GM21576 (cell line): ENCODE data around the gene CLBA1.
"Not testable (repeated sequence)": the region's sequence is repeated elsewhere in the genome, so short reads cannot be mapped to it uniquely, and the experiment has no call there.

Source experiments
- ATAC-seq: cut with Tn5 transposase; IDR thresholded peaks from one replicate; pipeline ENCODE4 v1.9.1; 2021; ENCODE audit warnings: mild to moderate bottlenecking, moderate library complexity; ENCODE audit not compliant: unreplicated experiment

Gene CLBA1

GRCh38 chr14:104947881-104948735, 37.5 kb upstream of the CLBA1 start:
- not testable (repeated sequence) for ATAC-seq

GRCh38 chr14:104948736-104949031, 36.9 kb upstream of the CLBA1 start:
- ATAC-seq = no peak

GRCh38 chr14:104949406-104949955, 36.1 kb upstream of the CLBA1 start:
- not testable (repeated sequence) for ATAC-seq

DNA sequence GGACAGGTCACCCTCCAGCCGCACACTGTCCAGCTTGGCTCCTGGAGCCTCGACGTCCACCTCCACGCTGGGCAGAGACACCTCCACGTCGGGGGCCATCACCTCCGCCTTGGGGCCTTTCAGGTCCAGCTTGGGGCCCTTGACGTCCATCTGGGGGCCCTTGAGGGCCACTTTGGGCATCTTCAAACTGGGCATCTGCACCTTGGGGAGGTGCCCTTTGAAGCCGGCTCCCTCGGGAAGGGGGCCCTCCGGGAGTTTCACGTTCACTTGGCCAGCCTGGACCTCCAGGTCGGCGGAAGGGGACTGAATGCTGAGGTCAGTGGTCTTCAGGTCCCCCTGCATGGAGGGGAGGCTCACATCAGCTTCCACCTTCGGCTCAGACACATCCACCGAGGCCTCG, 35.6 kb upstream of the CLBA1 start:
- ATAC-seq = no peak

GRCh38 chr14:104950701-104951100, 34.9 kb upstream of the CLBA1 start:
- not testable (repeated sequence) for ATAC-seq

DNA sequence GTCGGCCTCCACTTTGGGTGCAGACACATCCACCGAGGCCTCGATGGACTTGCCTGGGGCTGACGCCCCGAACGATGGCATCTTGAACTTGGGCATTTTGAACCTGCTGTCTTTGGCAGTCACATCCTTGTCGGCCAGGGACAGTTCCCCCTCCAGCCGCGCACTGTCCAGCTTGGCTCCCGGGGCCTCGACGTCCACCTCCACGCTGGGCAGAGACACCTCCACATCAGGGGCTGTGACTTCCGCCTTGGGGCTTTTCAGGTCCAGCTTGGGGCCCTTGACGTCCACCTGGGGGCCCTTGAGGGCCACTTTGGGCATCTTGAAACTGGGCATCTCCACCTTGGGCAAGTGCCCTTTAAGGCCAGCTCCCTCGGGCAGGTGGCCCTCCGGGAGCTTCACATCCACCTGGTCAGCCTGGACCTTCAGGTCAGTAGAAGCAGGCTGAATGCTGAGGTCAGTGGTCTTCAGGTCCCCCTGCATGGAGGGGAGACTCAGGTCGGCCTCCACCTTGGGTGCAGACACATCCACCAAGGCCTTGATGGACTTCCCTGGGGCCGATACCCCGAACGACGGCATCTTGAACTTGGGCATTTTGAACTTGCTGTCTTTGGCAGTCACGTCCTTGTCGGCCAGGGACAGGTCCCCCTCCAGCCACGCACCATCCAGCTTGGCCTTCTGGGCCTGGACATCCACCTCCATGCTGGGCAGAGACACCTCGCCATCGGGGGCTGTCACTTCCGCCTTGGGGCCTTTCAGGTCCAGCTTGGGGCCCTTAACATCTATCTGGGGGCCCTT, 33.5 kb upstream of the CLBA1 start:
- not testable (repeated sequence) for ATAC-seq

DNA sequence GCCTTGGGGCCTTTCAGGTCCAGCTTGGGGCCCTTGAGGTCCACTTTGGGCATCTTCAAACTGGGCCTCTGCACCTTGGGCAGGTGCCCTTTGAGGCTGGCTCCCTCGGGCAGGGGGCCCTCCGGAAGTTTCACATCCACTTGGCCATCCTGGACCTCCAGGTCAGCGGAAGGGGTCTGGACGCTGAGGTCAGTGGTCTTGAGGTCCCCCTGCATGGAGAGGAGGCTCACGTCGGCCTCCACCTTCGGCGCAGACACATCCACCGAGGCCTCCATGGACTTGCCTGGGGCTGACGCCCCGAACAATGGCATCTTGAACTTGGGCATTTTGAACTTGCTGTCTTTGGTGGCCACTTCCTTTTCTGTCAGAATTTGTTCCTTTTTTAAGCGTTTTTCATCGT, 32.5 kb upstream of the CLBA1 start:
- no peak for ATAC-seq

- ATAC-seq = no peak
Measured at GRCh38 chr14:104953896-104954656, 31.5 kb upstream of the CLBA1 start.

DNA sequence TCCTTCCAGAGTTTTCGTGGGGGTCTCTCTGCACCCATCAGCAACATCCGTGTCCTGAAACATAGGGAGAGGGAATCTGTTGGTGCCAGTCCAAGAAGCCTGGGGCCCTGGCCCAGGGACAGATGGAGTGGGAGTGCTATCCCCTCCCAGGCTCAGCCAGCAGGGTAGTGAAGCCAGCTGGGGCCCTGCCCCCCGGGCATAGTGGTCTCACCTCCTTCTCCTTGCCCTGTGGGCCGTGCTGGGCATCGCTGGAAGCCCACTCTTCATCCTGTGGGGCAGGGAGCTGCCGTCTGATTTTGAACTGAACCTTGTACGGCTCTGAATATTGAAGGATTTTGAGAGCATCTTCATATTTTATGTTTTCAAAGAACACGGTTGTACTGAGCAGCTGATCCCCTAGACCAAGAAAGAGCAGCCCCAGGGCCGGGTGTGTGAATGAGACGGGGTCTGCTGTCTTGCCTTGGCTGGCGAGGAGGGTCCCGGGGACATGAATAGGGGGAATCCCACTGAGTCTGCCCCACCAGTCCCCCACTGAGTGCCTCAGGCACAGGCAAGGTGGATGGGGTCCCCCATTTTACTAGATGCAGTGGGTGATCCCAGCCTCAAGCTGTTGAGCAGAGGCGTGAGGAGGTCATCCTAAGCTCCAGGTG, 30.7 kb upstream of the CLBA1 start:
- ATAC-seq = no peak

- no peak for ATAC-seq
Measured at GRCh38 chr14:104955396-104955770, 30.2 kb upstream of the CLBA1 start.

GRCh38 chr14:104956290-104956890, 29.2 kb upstream of the CLBA1 start:
- no peak for ATAC-seq

DNA sequence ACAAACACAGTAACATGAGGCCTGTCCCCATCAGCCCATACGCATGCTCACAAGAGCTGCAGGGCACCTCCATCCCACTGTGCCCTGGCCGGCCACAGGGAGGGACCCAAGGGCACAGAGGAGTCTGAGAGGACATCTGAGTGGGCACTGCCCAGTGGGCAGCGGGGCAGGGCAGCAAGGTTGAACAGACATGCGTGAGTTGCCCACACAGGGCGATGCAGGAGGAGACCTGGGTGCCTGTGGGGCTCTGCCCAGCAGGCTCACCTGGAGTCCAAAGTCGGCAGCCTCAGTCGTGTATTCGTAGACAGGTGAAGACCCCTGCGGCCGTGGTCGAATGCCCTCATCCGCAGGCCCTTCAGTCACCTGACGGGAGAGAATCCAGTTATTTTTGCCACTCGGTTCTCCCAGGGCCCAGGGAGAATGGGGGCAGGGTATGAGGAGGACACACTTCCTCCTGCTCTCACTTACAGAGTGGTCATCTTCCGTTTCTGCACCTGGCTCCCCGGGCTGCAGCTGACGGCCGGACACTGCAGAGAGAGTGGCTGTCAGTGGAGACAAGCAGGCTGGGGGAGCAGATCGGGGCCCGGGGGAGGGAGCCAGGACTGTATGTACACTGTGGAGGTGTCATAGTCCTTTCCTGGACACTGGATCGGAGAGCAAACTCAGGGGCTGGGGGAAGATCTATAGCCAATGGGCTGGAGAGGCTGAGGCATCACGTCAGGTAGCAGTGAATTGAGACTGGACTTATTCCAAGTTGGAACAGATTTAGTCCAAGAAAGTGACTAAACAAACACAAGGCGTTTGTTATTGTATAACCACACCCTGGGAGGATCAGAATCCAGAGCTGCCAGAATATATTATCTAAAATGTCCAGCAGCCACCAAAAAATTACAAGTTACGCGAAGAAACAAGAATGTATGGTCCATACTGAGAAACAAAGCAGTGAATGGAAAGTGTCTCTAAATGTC, 28.2 kb upstream of the CLBA1 start:
- no peak for ATAC-seq

DNA sequence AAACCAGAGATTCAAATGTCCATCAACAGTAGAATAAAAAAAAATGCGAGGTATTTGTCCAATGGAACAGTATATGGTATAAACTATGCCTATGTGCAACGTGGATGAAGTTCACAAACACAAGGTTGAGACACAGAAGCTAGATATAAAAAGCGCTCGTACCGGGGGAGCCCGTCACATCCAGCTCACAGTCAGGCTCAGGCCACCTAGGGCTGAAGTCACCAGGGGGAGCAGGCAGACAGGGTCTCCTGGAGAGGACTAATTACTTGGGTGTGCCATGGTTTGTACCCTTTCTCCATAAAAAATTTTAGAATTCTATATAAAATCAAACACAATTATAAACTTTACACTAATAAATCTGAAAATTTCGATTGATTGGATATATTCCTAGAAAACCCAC, 21.0 kb upstream of the CLBA1 start:
- ATAC-seq = no peak

DNA sequence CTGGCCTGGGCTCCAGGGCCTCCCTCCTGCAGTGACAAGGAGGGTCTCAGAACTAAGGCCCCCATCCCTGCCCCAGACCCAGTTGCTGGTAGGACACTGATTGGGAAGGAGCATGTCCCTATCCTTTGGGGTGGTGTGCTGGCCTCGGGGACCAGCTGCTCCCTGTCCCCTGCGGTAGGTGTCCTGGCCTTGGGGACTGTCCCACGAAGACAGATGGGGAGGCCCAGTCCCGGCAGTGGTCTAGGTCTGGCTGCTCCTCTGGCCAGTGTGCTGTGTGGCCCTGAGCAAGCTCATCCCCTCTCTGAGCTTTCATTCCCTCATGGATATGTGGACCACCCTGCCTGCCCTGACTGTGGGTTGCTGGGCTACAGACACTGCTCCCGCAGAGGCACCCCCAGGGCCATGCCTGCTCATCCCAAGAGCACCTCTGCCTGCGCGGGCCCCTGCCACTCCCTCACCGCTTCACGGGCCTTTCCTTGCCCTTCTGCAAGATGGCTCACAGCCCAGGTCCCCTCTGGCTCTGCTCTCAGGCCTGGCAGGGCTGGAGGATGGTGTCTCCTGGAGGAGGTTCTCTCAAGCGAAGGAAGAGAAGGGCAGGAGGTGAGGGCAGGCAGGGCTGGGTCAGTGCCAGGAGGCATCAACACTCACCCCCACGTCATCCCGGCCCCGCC, 19.9 kb upstream of the CLBA1 start:
- no peak for ATAC-seq

DNA sequence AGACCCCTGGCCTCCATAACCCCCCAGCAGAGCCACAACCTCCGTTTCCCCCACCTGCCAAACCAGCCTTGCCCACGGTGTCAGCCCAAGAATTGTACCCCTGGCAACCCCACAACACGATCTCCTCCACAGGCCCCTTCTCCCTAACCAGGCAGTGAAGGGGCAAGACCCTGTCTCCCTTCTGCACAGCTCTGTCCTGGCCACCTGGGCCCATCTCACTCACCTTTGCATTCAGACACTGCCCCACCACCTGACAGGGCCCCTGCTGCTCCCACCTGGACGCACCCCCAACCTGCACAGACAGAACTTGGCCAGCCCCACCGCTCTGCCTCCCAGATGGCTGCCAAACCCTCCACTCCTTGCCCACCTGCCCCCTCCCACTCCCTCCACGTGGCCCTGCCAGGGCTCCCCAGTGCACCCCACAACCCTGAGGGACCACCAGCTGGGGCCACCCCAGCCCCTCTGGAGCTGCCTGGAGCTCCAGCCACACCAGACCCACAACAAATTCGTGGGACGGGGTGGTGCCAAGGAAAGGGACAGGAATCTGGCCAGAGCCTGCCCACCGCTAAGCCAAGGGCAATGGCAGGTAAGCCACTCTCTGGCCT, 19.2 kb upstream of the CLBA1 start:
- no peak for ATAC-seq

DNA sequence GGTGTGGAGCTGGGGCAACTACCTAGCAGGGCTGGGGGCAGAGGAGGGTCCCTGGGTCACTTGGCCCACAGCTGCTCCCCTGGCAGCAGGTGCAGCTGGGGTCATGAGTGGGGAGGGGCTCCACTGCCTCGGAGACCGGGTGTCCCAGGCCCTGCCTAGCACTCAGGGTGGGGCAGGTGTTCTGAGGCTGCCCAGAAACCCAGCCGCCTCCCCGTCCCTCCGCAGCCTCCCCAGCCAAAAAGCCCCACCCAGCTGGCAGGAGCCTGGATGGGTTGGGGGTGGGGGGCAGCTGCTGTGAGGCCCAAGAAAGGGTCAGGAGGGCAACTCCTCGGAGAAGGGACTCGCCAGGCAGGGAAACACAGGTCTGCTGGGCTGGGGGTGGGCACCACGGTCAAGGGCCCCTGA, 18.6 kb upstream of the CLBA1 start:
- no peak for ATAC-seq

DNA sequence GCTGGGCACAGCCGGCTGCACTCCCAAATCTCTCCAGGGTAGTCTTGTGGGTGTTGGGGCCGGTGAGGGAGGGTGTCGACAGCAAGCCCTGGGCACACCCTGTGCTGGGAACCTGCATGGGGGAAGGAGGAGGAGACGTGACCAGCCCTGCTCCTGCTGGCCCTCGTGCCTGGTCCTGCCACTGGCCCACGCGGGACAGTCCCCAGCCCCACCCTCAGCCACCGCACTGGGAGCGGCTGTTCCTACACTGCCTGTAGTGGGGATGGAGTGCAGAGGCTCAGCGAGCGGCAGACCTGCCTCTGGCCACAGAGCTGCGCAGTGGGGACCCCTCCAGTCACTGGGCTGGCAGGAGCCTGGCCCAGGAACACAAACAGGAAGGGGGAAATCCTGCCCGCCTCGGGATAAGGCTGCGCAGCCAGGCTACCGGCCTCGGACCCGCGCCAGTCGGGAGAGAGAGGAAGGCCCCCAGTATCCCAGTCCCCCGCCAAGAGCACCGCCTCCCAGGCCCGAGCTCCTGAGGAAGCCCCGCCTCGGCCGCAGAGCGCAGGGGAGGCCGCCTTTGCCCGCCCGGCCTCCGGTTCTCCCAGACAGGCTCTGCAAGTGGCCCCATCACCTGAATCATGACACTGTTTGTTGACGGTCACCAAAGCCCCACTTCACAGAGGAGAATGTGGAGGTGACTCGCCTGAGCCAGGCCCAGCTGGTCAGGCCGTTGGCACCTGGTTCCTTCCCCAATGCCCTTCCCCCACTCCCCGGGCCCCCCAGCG, 18.0 kb upstream of the CLBA1 start:
- ATAC-seq = no peak

GRCh38 chr14:104968153-104968527, 17.4 kb upstream of the CLBA1 start:
- no peak for ATAC-seq
